Eye (tissue), 1 donor: ENCODE measurements around the gene CUL1.

ENCODE experiments used
- DNase-seq: peaks from one replicate; pipeline ENCODE4 v3.0.0-alpha.2; 2015

The CUL1 gene

DNA sequence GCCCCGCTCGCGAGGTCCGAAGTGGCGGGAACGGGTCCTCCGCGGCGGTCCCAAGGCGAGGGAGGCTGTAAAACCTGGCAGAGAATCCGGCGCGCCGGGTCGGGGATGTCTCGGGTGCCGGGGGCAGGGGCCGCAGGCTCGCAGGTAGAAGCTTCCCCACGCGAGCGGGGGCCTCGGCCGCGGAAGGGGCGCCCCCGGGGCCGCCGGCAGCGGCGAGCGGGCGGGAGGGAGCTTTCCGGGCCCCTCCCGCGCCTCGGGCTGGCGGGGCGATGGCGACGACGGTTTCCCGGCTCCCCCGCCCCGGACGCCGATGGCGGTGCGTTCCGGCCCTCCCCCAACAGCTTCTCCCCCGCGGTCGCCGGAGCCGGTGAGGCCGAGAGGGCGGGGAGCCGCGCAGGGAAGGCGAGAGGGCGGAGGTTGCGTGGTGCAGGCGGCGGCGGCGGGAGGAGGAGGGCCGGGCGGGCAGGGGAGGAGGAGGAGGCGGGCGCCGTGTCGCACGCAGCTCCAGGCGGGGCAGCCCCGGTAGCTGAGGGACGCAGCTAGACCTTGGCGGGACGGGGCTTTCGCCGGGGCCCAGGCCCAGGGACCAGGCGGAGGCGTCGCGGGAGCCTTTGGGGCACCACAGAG is at the start of gene CUL1:
Gene CUL1, plus strand, starts transcription at position 507 of the 627 bp plus-strand sequence. CDS start 31,220 bp downstream, outside the sequence.
- DNase-seq: peak; percentile 85

DNA sequence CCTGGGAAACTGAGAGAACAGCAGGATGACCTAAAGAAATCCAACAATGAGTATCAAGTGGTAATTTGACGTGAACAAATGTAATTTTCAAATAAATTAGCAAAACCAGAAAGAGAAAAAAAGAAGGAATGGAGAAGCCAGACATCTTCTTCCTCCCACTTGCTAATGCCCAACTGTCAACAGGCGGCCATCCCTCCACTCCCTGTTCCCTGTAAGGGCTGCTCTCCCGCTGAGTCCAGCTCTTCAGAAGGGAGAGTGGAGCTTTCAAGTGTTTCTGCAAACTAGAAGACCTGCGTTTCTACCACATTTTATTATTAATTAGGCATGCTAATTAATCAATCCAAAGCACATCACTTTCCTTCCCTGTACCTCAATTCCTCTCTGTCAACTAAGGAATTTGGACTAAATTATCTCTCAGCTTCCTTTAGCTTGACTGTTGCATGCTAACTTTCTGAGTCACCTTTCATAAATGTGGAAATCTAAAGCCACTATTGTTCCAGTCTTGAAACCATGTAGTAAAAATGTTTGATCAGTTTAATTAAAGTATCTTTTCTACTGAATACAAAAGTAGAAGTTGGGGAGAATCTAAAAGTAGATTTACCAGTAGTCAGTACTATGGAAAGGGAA is 48.4 kb upstream of the CUL1 start:
- DNase-seq: no peak

DNA sequence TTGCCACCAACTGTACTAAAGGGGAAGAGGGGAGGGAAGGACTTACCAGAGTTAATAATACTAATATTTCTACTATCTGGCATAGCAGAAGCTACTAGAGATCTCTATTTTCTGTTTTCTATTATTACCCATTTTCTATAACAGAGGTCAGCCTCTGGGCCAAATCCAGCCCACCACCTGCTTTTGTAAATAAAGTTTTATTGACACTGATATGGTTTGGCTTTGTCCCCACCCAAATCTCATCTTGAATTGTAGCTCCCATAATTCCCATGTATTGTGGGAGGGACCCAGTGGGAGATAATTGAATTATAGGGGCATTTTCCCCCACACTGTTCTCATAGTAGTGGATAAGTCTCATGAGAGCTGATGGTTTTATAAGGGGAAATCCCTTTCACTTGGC is 45.9 kb upstream of the CUL1 start:
- no peak for DNase-seq

DNA sequence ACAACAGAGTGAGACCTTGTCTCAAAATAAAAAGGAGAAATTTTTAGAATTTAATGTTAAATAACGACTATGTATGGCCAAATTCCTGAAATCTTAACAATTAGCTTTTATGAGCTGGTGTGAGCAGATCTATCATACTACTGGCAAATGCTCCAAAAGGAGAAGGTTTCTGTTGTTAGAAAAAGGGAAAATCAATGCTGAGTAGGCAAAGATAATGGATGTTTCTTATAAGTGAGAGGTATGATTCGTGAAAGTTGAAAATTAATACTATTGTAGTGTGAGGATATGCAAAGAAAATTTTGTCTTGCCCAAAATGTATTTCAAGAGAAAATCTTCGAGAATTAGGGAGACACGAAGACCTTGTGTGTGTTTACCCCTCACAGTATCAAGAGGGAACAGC is 40.8 kb upstream of the CUL1 start:
- no peak for DNase-seq

DNA sequence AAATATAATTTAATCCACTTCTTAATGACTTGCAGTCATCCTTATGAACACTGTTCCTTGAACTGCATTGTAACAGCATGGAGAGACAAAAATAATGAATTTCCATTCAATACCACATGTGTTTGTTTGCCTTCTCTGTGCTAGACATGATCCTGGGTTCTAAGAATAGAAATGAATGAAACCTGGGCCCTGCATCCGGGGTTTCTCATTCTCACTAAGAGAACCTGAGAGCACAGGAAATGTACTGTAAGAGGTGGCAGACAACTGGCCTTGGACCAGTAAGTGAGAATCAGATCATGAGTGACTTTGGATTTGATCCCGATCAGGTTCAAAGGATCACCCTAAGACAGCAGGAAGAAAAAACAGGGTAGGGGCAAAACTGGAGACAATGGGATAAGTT is 37.2 kb upstream of the CUL1 start:
- no peak for DNase-seq

DNA sequence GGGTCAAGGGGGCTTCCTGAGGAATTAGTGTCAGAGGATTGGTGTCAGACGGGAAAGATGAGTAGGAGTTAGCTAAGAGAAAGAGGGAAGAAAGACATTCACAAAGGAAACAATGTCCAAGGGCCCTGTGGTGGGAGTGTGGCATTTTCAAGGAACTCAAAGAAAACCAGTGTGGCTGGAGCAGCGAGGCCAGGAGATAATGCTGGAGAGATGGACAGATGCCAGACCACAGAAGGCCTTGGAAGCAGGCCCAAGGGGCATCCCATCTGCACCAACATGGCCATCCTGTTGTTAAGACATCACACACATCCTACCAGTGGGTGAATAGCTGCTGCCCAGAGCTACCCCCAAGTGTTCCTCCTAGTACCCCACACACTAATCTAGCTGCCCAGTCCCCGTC is 36.1 kb upstream of the CUL1 start:
- no peak for DNase-seq

DNA sequence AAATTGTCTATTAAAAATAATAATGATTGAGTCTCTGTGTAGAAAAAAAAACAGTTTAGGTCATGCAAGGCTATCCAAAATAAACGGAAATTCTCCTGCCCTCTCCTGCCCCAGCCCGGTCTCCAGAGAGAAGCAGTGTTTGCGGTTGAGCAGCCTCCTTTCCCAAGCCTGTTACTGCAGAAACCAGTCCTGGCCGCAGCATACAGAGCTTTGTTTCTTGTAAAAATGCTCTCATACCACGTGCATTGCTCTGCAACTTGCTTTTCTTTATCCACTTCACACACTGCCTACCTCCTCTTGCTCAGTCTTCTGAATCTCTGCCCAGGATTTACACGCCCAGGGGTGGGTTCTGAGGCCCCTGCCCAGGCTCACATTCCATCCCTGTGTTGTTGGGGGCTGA is 34.4 kb upstream of the CUL1 start:
- peak; percentile 10 for DNase-seq

DNA sequence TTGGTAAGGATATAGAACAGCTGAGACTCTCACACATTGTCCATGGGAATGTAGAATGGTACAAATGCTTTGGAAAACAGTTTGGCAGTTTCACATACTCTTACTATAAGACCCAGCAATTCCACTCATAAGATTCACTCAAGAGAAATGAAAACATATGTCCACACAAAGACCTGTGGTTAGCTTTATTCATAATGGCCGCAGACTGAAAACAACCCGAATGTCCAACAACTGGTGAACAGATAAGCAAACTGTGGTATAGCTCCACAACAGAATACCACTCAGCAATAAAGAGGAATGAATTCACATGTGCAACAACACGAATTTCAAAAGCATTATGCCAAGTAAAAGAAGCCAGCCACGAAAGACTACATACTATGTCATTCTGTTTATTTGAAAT is 33.5 kb upstream of the CUL1 start:
- DNase-seq: no peak

DNA sequence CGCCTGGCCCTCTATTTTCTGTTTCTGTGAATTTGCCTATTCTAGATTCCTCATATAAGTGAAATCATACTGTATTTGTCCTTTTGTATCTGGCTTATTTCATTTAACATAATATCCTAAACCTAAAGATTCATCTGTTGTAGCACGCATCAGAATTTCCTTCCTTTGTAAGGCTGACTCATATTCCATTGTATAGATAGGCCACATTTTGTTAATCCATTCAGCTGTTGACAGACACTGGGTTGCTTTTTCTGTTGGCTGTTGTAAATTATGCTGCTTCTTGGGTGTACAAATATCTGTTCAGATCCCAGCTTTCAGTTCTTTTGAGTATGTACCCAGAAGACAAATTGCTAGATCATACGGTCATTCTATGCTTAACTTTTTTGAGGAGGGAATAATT is 28.8 kb upstream of the CUL1 start:
- DNase-seq: no peak

DNA sequence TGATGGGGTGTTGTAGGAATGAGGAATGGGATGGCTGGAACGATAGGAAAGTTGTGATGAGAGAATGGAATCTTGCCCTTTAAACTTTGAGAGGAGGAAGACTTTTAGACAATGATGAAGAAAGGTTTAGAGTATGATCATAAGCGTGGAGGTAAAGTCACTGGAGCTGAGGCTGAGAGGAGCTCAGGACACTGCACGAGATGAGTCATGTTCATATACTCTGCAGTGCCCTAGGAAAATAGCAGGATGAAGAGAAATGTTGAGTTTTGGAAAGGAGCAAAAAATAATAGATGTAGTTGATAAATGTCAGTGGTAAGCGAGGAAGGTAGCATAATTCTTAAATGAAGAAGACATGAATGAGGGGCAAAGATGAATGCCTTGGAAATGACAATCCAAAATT is 28.3 kb upstream of the CUL1 start:
- no peak for DNase-seq

DNA sequence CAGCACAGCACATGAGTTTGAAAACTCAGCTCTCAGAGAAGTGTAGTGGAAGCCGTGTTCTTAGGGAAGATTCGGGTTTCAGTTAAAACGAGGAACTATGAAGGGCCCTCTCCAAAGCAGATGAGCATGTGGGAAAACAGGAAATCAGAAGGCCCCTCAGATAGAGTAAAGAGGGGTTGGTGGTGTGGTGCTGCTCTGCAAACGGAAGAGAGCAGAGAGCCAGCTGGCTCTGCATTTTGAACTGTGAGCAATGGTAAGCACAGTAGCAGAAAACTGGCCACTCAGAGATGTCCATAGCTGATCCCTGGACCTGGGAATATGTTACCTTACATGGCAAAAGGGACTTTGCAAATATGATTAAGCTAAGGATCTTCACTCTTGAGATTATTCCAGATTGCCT is 27.9 kb upstream of the CUL1 start:
- no peak for DNase-seq

DNA sequence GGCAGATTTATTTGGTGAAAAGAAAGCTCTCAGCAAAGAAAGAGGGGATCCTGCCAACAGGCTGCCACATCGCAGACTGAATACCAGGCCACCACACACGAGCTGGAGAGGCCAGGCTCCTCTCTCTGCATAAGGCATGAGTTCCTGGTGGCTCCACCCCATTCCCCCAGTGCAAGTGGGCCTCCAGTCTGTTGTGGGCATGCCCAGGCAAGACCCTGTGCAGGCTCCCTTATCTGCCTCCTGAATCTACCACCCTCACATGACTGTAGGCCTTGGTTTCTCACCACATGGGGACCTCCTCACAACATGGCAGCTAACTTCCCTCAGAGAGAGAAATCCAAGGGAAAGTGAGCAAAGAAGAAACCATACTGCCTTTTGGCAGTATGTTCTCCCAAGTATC is 26.7 kb upstream of the CUL1 start:
- DNase-seq: no peak

DNA sequence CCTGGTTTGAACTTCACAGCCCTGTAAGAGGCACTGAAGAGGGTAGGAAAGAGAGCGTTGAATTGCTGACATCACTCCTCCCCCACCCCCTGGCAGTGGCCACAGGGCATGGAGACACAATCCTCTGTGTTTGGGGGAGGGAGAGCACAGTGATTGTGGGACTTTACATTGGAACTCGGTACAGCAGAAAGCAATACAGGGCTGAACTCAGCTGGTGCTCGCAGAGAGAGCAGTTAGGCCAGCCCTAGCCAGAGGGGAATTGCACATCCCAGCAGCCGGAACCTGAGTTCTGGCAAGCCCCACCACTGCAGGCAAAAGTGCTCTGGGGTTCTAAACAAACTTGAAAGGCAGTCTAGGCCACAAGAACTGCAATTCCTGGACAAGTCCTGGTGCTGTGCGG is 24.0 kb upstream of the CUL1 start:
- no peak for DNase-seq

DNA sequence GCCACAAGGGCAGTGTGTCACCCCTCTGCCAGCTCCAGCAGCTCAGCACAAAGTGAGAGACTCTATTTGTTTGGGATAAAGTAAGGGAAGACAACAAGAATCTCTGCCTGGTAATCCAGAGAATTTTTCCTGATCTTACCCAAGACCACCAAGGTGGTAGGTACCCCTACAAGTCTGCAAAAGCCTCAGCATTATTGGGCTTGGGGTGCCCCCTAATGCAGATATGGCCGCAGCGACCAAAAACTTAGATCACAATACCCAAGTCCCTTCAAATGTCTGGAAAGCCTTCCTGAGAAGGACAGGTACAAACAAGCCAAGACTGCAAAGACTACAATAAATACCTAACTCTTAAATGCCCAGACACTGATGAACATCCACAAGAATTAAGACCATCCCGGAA is 22.4 kb upstream of the CUL1 start:
- no peak for DNase-seq

DNA sequence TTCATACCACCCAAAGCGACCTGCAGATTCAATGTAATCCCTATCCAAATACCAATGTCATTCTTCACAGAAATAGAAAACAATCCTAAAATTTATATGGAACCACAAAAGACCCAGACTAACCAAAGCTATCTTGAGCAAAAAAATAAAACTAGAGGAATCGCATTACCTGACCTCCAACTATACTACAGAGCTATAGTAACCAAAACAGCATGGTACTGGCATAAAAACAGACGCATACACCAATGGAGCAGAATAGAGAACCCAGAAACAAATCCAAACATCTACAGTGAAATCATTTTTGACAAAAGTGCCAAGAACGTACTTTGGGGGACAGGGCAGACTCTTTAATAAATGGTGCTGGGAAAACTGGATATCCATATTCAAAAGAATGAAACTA is 16.9 kb upstream of the CUL1 start:
- DNase-seq: no peak

DNA sequence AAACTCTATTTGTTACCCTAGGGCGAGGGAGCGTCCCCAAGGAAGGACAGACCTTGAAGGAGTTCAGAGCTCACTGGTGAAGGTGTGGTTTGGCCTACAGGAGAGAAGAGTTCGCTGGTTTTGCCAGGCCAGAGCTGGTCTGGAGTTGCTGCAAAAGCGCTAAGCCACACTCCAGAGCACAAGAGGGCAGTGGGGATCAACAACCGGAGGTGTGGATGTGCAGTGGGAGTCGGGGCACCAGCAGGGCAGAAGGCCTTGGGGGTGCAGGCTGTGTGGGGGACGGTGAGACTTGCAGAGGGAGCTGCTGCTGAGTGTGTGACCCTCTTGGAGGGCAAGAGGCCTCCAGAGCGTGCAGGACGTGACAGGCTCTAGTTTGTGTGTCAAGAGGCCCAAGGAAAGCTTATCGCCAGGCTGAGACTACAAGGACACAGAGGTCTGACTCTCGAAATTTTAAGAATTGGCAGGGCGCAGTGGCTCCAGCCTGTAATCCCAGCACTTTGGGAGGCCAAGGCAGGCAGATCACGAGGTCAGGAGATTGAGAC is 14.3 kb upstream of the CUL1 start:
- no peak for DNase-seq

DNA sequence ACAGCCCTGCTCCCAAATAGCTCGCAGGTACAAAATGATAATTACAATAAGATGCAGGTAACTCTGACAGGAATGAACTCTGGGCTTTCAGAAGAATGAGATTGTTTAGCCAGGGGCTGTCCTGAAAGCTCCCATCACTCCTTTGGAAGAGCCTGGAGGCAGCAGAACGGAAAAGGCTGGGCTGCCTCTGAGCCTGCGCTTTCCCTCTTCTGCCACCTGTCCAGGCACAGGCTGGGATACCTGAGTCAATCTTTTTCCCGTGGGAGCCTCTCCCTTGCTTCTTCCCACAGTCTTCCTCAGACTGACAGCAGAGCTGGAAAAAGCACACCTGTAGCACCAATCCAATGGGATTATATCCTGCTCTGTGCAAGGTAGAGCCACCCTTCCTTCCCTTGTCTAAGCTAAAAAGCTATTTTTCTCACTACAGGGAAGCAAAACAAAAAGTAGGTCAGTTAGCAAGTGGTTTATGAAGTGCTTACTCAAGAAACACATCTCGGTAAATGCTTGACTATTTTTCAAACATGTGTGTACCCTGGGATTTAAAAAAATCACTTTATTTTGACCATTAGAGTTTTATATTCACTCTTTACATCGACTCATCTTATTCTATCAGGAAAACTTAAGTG is 12.3 kb upstream of the CUL1 start:
- no peak for DNase-seq

DNA sequence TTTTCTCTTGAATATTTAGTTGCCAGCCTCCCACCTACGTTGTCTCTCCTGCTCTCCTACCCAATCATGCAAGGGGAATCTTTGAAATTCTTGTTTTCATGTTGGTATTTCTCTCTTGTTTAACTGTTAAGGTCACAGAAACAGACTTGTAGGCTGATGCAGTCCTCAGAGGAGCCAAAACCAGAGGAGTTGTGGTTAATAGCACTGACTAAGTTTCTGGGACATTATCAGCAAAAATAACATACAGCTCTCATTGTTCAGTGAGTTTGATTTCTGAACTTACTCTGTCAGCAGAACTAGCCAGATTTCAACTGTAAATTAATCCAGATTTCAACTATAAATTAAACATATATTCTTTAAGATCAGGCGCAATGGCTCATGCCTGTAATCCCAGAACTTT is 11.1 kb upstream of the CUL1 start:
- DNase-seq: no peak

DNA sequence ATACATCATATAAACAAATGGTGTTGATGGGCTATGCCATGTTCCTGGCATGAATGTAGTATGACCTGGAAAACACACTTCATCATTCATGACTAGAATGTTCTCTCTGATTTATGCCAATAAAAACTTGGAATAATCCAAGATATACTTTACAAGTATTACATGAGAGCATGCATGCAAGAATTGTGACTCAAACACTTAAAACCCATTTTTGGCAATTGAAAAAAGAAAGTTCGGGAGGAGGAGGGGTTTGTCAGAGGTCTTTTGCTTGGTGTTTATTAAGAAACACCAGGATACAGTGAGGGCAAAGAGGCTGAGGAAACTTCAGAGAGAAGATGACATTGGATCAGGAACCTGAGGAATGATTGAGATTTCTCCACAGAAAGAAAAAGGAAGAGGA is 10.2 kb upstream of the CUL1 start:
- DNase-seq: no peak

DNA sequence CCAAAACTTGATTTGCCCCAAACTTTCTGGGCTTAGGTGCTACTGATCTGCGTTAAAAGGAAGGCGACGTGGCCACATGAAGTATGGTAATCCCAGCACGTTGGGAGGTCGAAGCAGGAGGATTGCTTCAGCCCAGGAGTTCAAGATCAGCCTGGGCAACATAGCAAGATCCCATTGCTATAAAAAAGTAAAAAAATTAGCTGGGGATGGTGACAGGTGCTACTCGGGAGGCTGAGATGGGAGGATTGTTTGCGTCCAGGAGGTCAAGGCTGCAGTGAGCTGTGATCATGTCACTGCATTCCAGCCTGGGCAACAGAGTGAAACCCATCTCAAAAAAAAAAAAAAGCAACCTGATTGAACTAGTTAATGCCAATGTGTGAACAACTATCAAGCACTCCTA is 5.1 kb upstream of the CUL1 start:
- no peak for DNase-seq

DNA sequence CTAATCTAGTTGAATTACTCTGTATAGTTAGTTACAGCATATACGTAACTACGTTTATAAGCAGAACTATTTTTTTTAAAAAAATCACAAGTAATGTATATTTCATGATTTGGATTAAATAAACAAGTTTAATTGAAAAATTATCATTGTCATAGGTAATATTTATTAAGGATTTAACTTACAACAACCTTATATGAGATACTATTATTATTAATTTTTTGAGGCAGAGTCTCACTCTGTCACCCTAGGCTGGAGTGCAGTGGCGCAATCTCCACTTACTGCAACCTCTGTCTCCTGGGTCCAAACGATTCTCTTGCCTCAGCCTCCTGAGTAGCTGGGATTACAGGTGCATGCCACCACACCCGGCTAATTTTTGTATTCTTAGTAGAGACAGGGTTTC is 4.1 kb upstream of the CUL1 start:
- no peak for DNase-seq

DNA sequence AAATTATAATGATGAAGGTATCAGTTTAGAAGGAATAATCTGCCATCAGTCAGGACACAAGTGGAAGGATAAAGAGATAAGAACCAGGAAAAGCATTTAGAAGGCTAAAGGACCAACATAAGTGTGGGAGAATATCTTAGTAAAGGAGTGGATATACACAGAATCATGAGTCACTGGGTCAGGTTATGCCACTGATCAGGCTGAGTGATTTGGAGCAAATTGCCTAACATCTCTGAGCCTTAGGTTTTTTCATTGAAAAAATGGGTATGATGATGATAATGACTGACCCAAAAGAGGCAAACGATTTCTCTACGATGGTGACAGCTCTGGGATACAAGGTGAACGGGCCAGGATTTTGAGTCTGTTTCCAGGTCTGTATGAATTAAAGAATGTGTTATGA is 2.8 kb upstream of the CUL1 start:
- no peak for DNase-seq

DNA sequence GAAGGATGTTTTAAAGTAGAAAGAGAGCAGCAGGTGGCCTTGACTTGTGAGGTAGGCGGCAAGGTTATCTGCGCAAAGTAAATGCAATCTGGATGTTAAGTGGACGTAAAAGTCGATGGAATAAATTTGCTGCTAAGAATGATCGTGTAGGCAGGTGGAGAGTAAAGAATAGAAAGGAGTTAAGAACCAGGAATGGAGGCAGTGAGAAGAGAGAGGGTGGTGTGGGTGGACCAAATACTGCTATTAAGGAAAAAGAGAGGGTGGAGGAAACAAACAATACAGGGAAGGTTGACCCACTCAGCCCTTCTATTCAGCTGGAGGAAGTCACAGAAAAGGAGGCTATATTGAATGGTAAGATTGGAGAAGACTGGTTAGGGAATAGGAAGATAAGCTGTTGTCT is 1.9 kb upstream of the CUL1 start:
- DNase-seq: no peak

DNA sequence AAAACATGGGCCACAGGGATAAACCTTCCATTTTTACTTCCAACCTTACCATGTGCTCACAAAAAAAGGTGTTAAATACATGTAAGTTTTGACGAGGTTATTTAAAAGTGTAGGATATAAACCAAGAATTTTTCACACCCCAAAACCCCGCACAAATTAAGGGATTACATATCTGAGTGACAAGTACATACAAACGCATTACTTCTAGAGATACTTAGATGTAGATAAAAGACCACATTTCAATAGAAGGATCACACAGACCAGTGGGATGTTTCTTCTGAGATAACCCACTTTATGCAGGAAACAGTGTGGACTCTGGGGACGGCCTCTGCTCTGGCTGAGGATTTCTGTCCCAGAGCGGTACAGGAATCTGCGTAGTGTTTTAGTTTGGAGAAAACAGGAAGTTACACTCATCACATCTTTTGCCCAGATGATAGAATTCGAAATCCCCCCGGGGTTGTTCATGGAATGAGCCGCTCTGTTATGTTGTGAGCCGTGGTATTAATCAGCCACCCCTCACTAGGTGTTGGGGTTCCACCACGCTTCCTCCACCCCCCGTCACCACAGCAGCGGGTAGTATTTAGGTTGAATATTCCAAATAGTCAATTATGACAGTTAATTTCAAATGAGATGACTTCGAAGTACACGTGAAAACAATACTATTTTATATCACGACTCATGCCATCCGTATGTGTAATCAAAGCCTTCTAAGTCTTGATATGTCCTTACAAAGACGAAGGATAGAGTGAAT is 1.3 kb upstream of the CUL1 start:
- peak; percentile 70 for DNase-seq
